A549 (cell line): Measurements from ENCODE around the gene PDIA6. TPM values are rescaled to one million over a fixed set of nuclear protein-coding genes. Genes with fewer than 3 reads are reported as not detected.
"Not testable (repeated sequence)": the region's sequence is repeated elsewhere in the genome, so short reads cannot be mapped to it uniquely, and the experiment has no call there.

ENCODE experiments used
- ATAC-seq, 2 experiments: fragments of 200-7000 bp in 1 of 2; fragments of >200 bp in 1 of 2; cut with Nextera tagmentation in 1 of 2; cut with Tn5 transposase in 1 of 2; 3 replicates each; pipeline versions ENCODE4 v1.8.0 to v1.9.1; 2018 to 2020; ENCODE audit warnings: mild to moderate bottlenecking in 1 of 2, moderate library complexity in 1 of 2
- CTCF ChIA-PET: fragments of 300-600 bp; sonication (Branson Sonifier 250); formaldehyde crosslinking; extraction: SDS; loops from one replicate; lab custom pipeline; 2021; ENCODE audit warnings: antibody characterized with exemption, inconsistent platforms; lab: Yijun Ruan, JAX
- POLR2A ChIA-PET: fragments of 350-600 bp; formaldehyde crosslinking; extraction: SDS; loops from one replicate; lab custom pipeline; 2021; ENCODE audit warnings: antibody characterized with exemption, inconsistent platforms; lab: Yijun Ruan, JAX
- DNase-seq, 2 experiments: peaks; one replicate each; pipeline versions ENCODE4 v3.0.0 to v3.0.0-alpha.2; 2011 to 2016; ENCODE audit warnings: low read depth in 1 of 2, low spot score in 1 of 2
- FAIRE-seq: peaks from 2 replicates; lab custom pipeline; 2011; peaks lifted over from hg19 to GRCh38; lab: Jason Lieb, UNC
- H3K27ac ChIP-seq, 2 experiments: fragments of >200 bp; sonication (Bioruptor Twin); formaldehyde crosslinking; 3 replicates each; pipeline ENCODE4 v1.5.1; 2016 to 2017
- H3K4me1 ChIP-seq: fragments of >200 bp; sonication (Bioruptor Twin); formaldehyde crosslinking; 3 replicates; pipeline ENCODE4 v1.6.1; 2016
- H3K4me2 ChIP-seq: fragments of >200 bp; sonication (Bioruptor Twin); formaldehyde crosslinking; 3 replicates; pipeline ENCODE4 v1.6.1; 2016
- H3K4me3 ChIP-seq: fragments of >200 bp; sonication (Bioruptor Twin); formaldehyde crosslinking; 3 replicates; pipeline ENCODE4 v1.5.1; 2016
- H3K9me3 ChIP-seq: fragments of >200 bp; sonication (Bioruptor Twin); formaldehyde crosslinking; 3 replicates; pipeline ENCODE4 v1.6.1; 2016
- CBX2 ChIP-seq: fragments of 200-600 bp; sonication (generic); IDR thresholded peaks from 2 replicates; pipeline ENCODE4 v1.6.1; 2016; ENCODE audit warnings: low read depth, mild to moderate bottlenecking, borderline replicate concordance
- EHF ChIP-seq: fragments of 250-450 bp; sonication (Bioruptor Pico); IDR thresholded peaks from 2 replicates; pipeline ENCODE4 v1.5.0; 2020; ENCODE audit warnings: mild to moderate bottlenecking
- ESRRA ChIP-seq: fragments of 150-350 bp; IDR thresholded peaks from 2 replicates; pipeline ENCODE4 v1.6.1; 2014; ENCODE audit warnings: mild to moderate bottlenecking, low read length, borderline replicate concordance
- FOXS1 ChIP-seq: fragments of 250-450 bp; sonication (Bioruptor Pico); IDR thresholded peaks from 2 replicates; pipeline ENCODE4 v1.5.0; 2020; ENCODE audit warnings: mild to moderate bottlenecking, moderate library complexity
- HDAC2 ChIP-seq: fragments of 200-600 bp; sonication (generic); IDR thresholded peaks from 2 replicates; pipeline ENCODE4 v1.6.1; 2016
- HES2 ChIP-seq: fragments of >200 bp; sonication (Bioruptor Twin); formaldehyde crosslinking; IDR thresholded peaks from 2 replicates; pipeline ENCODE4 v1.6.1; 2016
- HEYL ChIP-seq: fragments of 250-450 bp; sonication (Bioruptor Pico); IDR thresholded peaks from 2 replicates; pipeline ENCODE4 v1.8.0; 2021; ENCODE audit warnings: mild to moderate bottlenecking, moderate library complexity
- JUN ChIP-seq, 2 experiments: fragments of >200 bp; sonication (Bioruptor Twin); formaldehyde crosslinking; IDR thresholded peaks; 2 replicates in 1 of 2; 3 replicates in 1 of 2; pipeline ENCODE4 v1.6.1; 2016 to 2017
- MAZ ChIP-seq: fragments of 150-350 bp; IDR thresholded peaks from 2 replicates; pipeline ENCODE4 v1.6.1; 2014; ENCODE audit warnings: antibody characterized with exemption, low read depth, low read length, borderline replicate concordance
- MYC ChIP-seq: IDR thresholded peaks from 2 replicates; pipeline ENCODE4 v1.6.1; 2012; ENCODE audit warnings: mild to moderate bottlenecking, inconsistent platforms, low read length, improper control_type of control experiment, borderline replicate concordance
- POLR2AphosphoS2 ChIP-seq: conservative IDR thresholded peaks from 2 replicates; pipeline ENCODE4 v1.6.1; 2012; ENCODE audit warnings: low read length, improper control_type of control experiment, inconsistent platforms
- RAD21 ChIP-seq, 2 experiments: fragments of >200 bp in 1 of 2; sonication (Bioruptor Twin) in 1 of 2; formaldehyde crosslinking in 1 of 2; IDR thresholded peaks in 1 of 2; conservative IDR thresholded peaks in 1 of 2; 2 replicates in 1 of 2; 3 replicates in 1 of 2; pipeline ENCODE4 v1.6.1; 2012 to 2018; ENCODE audit warnings: inconsistent platforms in 1 of 2
- RCOR1 ChIP-seq: fragments of 150-350 bp; IDR thresholded peaks from 2 replicates; pipeline ENCODE4 v1.6.1; 2014; ENCODE audit warnings: antibody characterized with exemption, low read length, low read depth
- TP53 ChIP-seq: fragments of 250-450 bp; sonication (Bioruptor Pico); IDR thresholded peaks from 2 replicates; pipeline ENCODE4 v1.5.0; 2021; ENCODE audit warnings: mild to moderate bottlenecking, moderate library complexity
- WGBS: methylation state at CpG from one replicate; pipeline ENCODE4 v1.1.6; 2017; ENCODE audit errors: missing lambda C conversion rate; 5-methylcytosine and 5-hydroxymethylcytosine counted together
- polyA plus RNA-seq, 4 experiments: library from polyadenylated mRNA; depleted of rRNA in 3 of 4; stranded (reverse); fragments of >200 nt; fragmentation: RNase III in 1 of 4; extraction: RNeasy Plus Mini Kit Qiagen cat#74134 plus additional on column Dnase treatment in 1 of 4; gene quantifications; 2 replicates in 3 of 4; 3 replicates in 1 of 4; pipeline ENCODE4 v1.2.3, GENCODE V29; 2011 to 2017
- TF ChIP-seq, protein P1 (sequence below): fragments of >200 bp; sonication (Bioruptor Twin); formaldehyde crosslinking; IDR thresholded peaks from 3 replicates; pipeline ENCODE4 v1.5.1; 2016
- TF ChIP-seq, protein P2 (sequence below): fragments of >200 bp; sonication (Bioruptor Twin); formaldehyde crosslinking; IDR thresholded peaks from 3 replicates; pipeline ENCODE4 v1.6.1; 2016
- TF ChIP-seq, protein P3 (sequence below): fragments of 450-650 bp; IDR thresholded peaks from 2 replicates; pipeline ENCODE4 v1.6.1; 2014; ENCODE audit warnings: antibody characterized with exemption
- TF ChIP-seq, protein P4 (sequence below): fragments of 250-450 bp; sonication (Bioruptor Pico); IDR thresholded peaks from 2 replicates; pipeline ENCODE4 v1.5.0; 2021; ENCODE audit warnings: mild to moderate bottlenecking, moderate library complexity, borderline replicate concordance

Gene PDIA6
- polyA plus RNA-seq, 2 of the 4 experiments (the other 2 are of a cell fraction): 322 to 442 TPM

DNA sequence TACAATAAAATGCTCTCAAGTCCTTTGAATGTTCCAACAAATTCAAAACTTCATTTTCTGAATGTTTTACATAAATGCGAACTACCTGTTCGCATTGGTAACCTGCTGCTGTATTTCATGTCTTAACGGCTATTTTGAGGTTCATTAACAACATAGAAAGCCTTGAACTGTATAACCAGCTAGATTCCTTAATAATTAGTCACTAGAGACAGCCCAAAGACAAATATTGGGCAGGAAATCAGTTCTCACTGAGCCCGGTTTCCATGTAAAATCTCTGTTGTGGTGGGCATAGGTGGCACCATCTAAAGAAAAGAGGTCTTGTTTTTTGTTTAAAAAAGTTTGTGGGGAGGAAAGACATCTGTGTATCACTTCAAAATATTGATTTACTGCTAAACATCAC lies 29.2 kb downstream of the PDIA6 start:
- no peak for ATAC-seq
- Histone ChIP-seq H3K4me3 (no peak overlapping the region), H3K4me1 (peaks cover 10% of the 10 kb centered on the region; the same call in 2 of the 3 replicates), H3K27ac (no peak overlapping the region), H3K4me2 (no peak overlapping the region), H3K9me3 (no peaks in the 10 kb centered on the region)
- POLR2A ChIA-PET: no interaction called here
- DNase-seq: no peak
- CTCF ChIA-PET: interaction anchor here (1.4 kb wide), 1 partner anchor 11 kb away, joined by 3 read pairs; no protein-coding TSS in a partner anchor
- no peak for FAIRE-seq
- 61% methylated on average over 4 of the region's 4 CpGs for WGBS
- TF ChIP-seq, protein P1, sequence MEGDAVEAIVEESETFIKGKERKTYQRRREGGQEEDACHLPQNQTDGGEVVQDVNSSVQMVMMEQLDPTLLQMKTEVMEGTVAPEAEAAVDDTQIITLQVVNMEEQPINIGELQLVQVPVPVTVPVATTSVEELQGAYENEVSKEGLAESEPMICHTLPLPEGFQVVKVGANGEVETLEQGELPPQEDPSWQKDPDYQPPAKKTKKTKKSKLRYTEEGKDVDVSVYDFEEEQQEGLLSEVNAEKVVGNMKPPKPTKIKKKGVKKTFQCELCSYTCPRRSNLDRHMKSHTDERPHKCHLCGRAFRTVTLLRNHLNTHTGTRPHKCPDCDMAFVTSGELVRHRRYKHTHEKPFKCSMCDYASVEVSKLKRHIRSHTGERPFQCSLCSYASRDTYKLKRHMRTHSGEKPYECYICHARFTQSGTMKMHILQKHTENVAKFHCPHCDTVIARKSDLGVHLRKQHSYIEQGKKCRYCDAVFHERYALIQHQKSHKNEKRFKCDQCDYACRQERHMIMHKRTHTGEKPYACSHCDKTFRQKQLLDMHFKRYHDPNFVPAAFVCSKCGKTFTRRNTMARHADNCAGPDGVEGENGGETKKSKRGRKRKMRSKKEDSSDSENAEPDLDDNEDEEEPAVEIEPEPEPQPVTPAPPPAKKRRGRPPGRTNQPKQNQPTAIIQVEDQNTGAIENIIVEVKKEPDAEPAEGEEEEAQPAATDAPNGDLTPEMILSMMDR: no peak
- TF ChIP-seq MYC (no peak), TP53 (CRISPR knock-in tag) (no peak), HDAC2 (no peak), POLR2AphosphoS2 (no peak), ESRRA (no peak), HEYL (CRISPR knock-in tag) (no peak)
- TF ChIP-seq, protein P2, sequence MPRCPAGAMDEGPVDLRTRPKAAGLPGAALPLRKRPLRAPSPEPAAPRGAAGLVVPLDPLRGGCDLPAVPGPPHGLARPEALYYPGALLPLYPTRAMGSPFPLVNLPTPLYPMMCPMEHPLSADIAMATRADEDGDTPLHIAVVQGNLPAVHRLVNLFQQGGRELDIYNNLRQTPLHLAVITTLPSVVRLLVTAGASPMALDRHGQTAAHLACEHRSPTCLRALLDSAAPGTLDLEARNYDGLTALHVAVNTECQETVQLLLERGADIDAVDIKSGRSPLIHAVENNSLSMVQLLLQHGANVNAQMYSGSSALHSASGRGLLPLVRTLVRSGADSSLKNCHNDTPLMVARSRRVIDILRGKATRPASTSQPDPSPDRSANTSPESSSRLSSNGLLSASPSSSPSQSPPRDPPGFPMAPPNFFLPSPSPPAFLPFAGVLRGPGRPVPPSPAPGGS: no peak

- TF ChIP-seq, protein P3, sequence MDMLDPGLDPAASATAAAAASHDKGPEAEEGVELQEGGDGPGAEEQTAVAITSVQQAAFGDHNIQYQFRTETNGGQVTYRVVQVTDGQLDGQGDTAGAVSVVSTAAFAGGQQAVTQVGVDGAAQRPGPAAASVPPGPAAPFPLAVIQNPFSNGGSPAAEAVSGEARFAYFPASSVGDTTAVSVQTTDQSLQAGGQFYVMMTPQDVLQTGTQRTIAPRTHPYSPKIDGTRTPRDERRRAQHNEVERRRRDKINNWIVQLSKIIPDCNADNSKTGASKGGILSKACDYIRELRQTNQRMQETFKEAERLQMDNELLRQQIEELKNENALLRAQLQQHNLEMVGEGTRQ: no peak
- no peak for TF ChIP-seq EHF (CRISPR knock-in tag)
- no peak for TF ChIP-seq MAZ
- no peak for TF ChIP-seq JUN (IDR thresholded peaks at IDR 0.05)
- no peak for TF ChIP-seq CBX2
- TF ChIP-seq RCOR1: no peak
- no peak for TF ChIP-seq HES2
- no peak for TF ChIP-seq RAD21 (conservative IDR thresholded peaks at IDR 0.05 in 1 of 2, IDR thresholded peaks at IDR 0.05 in 1 of 2)
- TF ChIP-seq, protein P4, sequence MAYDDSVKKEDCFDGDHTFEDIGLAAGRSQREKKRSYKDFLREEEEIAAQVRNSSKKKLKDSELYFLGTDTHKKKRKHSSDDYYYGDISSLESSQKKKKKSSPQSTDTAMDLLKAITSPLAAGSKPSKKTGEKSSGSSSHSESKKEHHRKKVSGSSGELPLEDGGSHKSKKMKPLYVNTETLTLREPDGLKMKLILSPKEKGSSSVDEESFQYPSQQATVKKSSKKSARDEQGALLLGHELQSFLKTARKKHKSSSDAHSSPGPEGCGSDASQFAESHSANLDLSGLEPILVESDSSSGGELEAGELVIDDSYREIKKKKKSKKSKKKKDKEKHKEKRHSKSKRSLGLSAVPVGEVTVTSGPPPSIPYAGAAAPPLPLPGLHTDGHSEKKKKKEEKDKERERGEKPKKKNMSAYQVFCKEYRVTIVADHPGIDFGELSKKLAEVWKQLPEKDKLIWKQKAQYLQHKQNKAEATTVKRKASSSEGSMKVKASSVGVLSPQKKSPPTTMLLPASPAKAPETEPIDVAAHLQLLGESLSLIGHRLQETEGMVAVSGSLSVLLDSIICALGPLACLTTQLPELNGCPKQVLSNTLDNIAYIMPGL (CRISPR knock-in tag): no peak
- TF ChIP-seq FOXS1 (CRISPR knock-in tag): no peak
- DNase-seq (no peak), ATAC-seq (no peak), FAIRE-seq (no peak)
- no peaks in the 10 kb centered on the region for H3K9me3 ChIP-seq
- 92% methylated on average over 8 of the region's 8 CpGs for WGBS
- no peak overlapping the region for H3K4me3 ChIP-seq
- ChIA-PET CTCF (interaction anchor here (0.7 to 1.0 kb wide), 3 partner anchors 9 to 350 kb away, joined by 3 to 4 read pairs (median 3); no protein-coding TSS in a partner anchor), POLR2A (no interaction called here)
- no peak overlapping the region for H3K27ac ChIP-seq
- H3K4me2 ChIP-seq: no peak overlapping the region
- H3K4me1 ChIP-seq: peaks cover 10% of the 10 kb centered on the region; the same call in 2 of the 3 replicates
These were observed 30.8 kb downstream of the PDIA6 start for GRCh38 chr2:10781746-10782145.

DNA sequence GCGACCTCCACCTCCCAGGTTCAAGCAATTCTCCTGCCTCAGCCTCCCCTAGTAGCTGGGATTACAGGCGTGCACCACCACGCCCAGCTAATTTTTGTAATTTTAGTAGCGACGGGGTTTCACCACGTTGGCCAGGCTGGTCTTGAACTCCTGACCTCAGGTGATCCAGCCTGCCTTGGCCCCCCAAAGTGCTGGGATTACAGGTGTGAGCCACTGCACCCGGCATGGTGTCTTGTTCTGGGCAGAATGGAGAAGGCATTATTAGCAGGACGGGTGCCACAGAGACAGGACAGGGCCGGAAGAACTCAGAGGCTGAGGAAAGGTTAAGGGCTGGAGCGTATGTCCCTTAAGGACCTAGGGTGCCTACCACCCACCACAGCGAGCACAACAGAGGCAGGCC lies 31.8 kb downstream of the PDIA6 start:
- FAIRE-seq, H3K9me3 ChIP-seq, H3K4me3 ChIP-seq, H3K4me1 ChIP-seq, H3K4me2 ChIP-seq, H3K27ac ChIP-seq, POLR2A ChIA-PET, ATAC-seq, DNase-seq: not testable (repeated sequence)
- CTCF ChIA-PET: interaction anchor here (0.6 kb wide), 1 partner anchor 51 kb away, joined by 3 read pairs; no protein-coding TSS in a partner anchor
- 96% methylated on average over 11 of the region's 11 CpGs for WGBS
